GM23248 (cell line): ENCODE data around the gene TJP3. TPM values are rescaled to one million over a fixed set of nuclear protein-coding genes. Genes with fewer than 3 reads are reported as not detected.

ENCODE experiments used
- DNase-seq: peaks from one replicate; pipeline ENCODE4 v3.0.0-alpha.2; 2015
- H2AFZ ChIP-seq: fragments of 200-600 bp; sonication (generic); 2 replicates; pipeline ENCODE4 v1.6.1; 2016; ENCODE audit warnings: antibody characterized with exemption
- H3F3A ChIP-seq: fragments of 200-600 bp; sonication (generic); 2 replicates; pipeline ENCODE4 v1.6.1; 2016; ENCODE audit warnings: mild to moderate bottlenecking, antibody characterized with exemption, mixed run types; ENCODE audit not compliant: insufficient read depth
- H3K27ac ChIP-seq: fragments of 200-600 bp; sonication (generic); 2 replicates; pipeline ENCODE4 v1.5.1; 2016; ENCODE audit warnings: mild to moderate bottlenecking
- H3K27me3 ChIP-seq: fragments of 200-600 bp; sonication (generic); replicated peaks from 2 replicates; pipeline ENCODE4 v1.6.1; 2016; ENCODE audit warnings: mild to moderate bottlenecking; ENCODE audit not compliant: insufficient read depth
- H3K36me3 ChIP-seq: fragments of 200-600 bp; sonication (generic); 2 replicates; pipeline ENCODE4 v1.6.1; 2016; ENCODE audit warnings: low read depth, mild to moderate bottlenecking
- H3K4me1 ChIP-seq: fragments of 200-600 bp; sonication (generic); 2 replicates; pipeline ENCODE4 v1.6.1; 2016; ENCODE audit warnings: mild to moderate bottlenecking; ENCODE audit not compliant: insufficient read depth
- H3K4me2 ChIP-seq: fragments of 200-600 bp; sonication (generic); one replicate; pipeline ENCODE4 v1.6.1; 2016; ENCODE audit warnings: mild to moderate bottlenecking; ENCODE audit not compliant: unreplicated experiment
- H3K4me3 ChIP-seq: fragments of 200-600 bp; sonication (generic); 2 replicates; pipeline ENCODE4 v1.5.1; 2016; ENCODE audit warnings: mild to moderate bottlenecking
- H3K79me2 ChIP-seq: fragments of 200-600 bp; sonication (generic); 2 replicates; pipeline ENCODE4 v1.6.1; 2016; ENCODE audit warnings: mild to moderate bottlenecking; ENCODE audit not compliant: insufficient read depth
- H3K9ac ChIP-seq: fragments of 200-600 bp; sonication (generic); 2 replicates; pipeline ENCODE4 v1.6.1; 2016; ENCODE audit warnings: mild to moderate bottlenecking
- H3K9me2 ChIP-seq: fragments of 200-600 bp; sonication (generic); 2 replicates; pipeline ENCODE4 v1.6.1; 2016; ENCODE audit warnings: mixed run types, mild to moderate bottlenecking, moderate library complexity; ENCODE audit not compliant: insufficient read depth
- H3K9me3 ChIP-seq: fragments of 200-600 bp; sonication (generic); one replicate; pipeline ENCODE4 v1.6.1; 2017; ENCODE audit warnings: low read depth
- H4K20me1 ChIP-seq: fragments of 200-600 bp; sonication (generic); 2 replicates; pipeline ENCODE4 v1.6.0; 2016; ENCODE audit not compliant: insufficient read depth
- EZH2 ChIP-seq: fragments of 200-600 bp; sonication (generic); IDR thresholded peaks from 2 replicates; pipeline ENCODE4 v1.6.1; 2018; ENCODE audit warnings: antibody characterized with exemption, mild to moderate bottlenecking; ENCODE audit not compliant: insufficient read depth, poor library complexity, severe bottlenecking
- EZH2phosphoT487 ChIP-seq: fragments of 200-600 bp; sonication (generic); IDR thresholded peaks from 2 replicates; pipeline ENCODE4 v1.6.1; 2018; ENCODE audit warnings: antibody characterized with exemption, moderate library complexity, mild to moderate bottlenecking, low read depth; ENCODE audit not compliant: insufficient read depth
- WGBS, 2 experiments: methylation state at CpG; one replicate each; pipeline ENCODE4 v1.1.6; 2015 to 2017; ENCODE audit warnings: low lambda C conversion rate in 2 of 2, low coverage in 1 of 2; ENCODE audit errors: missing lambda C conversion rate in 2 of 2; 5-methylcytosine and 5-hydroxymethylcytosine counted together
- in situ Hi-C: fragments of 300-500 bp; cut with MboI; formaldehyde crosslinking; loops from 2 replicates; pipeline ENCODE4 v1.15.0; 2020
- polyA plus RNA-seq: library from polyadenylated mRNA; unstranded; fragments of >200 nt; fragmentation: Nextera tagmentation; extraction: Ambion mirVana; gene quantifications from 2 replicates; pipeline ENCODE4 v1.2.1, GENCODE V29; 2016
- total RNA-seq: library from RNA; depleted of rRNA; stranded (reverse); fragments of >200 nt; shearing (Covaris generic); gene quantifications from 2 replicates; pipeline ENCODE4 v1.2.3, GENCODE V29; 2014

TJP3 gene
- total and polyA plus RNA-seq, 2 experiments from 2014 or later: not detected

DNA sequence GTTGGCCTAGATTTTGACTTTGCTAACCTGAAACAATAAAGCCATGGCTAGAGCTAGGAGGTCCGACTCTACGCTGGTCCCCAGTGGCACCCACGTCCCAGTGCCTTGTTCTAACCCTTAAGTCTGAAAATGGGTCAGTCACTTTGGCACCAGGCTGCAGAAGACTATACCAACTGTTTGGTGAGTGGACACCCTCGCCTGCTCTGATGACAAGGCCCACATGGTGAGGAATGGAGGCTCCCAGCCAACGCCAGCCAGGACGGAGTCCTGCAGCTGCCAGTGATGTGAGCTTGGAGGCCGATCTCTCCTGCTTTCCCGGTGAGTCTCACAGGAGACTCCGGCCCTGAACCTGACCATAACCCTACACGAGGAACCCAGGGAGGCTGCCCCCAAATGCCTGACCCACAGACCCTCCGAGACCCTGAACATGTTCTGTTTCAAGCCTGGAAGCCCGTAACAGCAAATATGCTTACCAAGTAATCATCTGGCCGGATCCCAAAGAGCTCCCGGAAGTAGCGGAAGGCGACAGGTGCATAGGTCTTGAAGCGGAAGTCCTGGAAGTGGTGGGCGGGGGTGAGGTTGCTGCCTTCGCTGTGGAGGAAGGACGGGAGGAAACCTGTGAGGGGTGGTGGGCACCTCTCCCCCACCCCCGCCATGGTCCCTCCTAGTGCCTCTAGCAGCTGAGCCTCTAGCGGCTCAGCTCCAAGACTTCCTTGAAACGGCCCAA is 47.5 kb upstream of the TJP3 start:
- Histone ChIP-seq H3K4me2 (no peak overlapping the region), H3K4me3 (no peak overlapping the region), H2AFZ (no peak overlapping the region), H3K9me2 (no peaks in the 10 kb centered on the region), H3F3A (no peaks in the 10 kb centered on the region), H3K9me3 (no peaks in the 10 kb centered on the region), H4K20me1 (no peaks in the 10 kb centered on the region), H3K9ac (no peak overlapping the region), H3K79me2 (peaks cover 5% of the 10 kb centered on the region; the same call in 1 of the 2 replicates), H3K36me3 (no peaks in the 10 kb centered on the region; the same call in 1 of the 2 replicates), H3K27ac (no peak overlapping the region), H3K27me3 (no peaks in the 10 kb centered on the region), H3K4me1 (peaks cover 5% of the 10 kb centered on the region; the same call in 1 of the 2 replicates)
- in situ Hi-C loops: no loop called here
- WGBS, 2 experiments: 92% methylated on average over 20 to 23 of the region's 23 CpGs
- no peak for DNase-seq
- no peak for TF ChIP-seq EZH2
- TF ChIP-seq EZH2phosphoT487: no peak

DNA sequence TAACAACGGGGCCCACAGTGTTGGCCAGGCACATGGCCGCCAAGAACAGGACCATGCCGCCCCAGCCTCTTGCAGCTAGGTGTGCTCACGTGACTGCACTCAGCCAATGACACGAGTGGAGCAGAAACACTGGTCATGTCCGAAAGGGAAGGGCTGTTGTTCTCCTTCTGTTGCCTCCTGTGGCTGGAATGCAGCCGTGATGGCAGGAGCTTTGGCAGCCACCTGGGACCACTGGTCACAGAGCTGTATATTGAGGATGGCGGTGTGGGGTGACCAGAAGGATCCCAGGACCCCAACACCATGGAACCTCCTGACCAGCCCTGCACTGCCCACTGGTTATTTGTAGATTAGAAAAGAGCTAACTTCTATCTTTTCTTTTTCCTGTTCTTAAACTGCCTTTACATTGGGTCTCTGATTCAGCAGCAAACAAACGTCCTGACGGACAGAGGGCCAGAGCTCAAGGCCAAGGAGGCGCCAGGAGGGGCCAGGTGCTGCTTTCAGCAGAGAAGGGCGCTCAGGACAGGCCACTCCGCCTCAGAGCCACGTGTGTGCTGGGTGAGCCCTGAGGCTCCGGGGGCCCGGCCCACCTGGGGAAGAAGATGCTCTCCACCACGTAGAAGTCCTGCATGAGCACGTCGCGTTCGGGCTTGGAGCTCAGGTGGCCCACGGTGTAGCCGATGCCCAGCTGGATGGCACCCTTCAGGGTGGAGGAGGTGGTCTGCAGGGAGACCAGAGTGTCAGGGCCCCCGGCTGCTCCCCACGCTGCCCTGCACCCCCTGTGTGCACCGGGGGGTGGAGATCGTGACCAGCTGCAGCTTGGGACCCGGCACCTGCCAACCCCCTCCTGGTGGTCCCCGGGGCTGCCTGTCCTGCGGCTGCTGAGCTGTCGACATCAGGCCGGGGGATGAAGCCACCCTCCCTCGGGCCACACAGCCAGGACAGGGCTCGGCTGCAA is 46.6 kb upstream of the TJP3 start:
- TF ChIP-seq EZH2: no peak
- TF ChIP-seq EZH2phosphoT487: no peak
- 97 to 98% methylated on average over 28 to 34 of the region's 34 CpGs for WGBS, 2 experiments
- in situ Hi-C loops: no loop called here

GRCh38 chr19:3663838-3664237 is 44.3 kb upstream of the TJP3 start:
- Histone ChIP-seq H3F3A (no peaks in the 10 kb centered on the region), H3K4me2 (no peak overlapping the region), H2AFZ (no peak overlapping the region), H3K27ac (no peak overlapping the region), H3K36me3 (no peaks in the 10 kb centered on the region), H3K4me1 (no peaks in the 10 kb centered on the region), H3K9me3 (no peaks in the 10 kb centered on the region), H3K27me3 (no peaks in the 10 kb centered on the region), H3K4me3 (no peak overlapping the region), H3K9me2 (no peaks in the 10 kb centered on the region), H3K79me2 (peaks cover 5% of the 10 kb centered on the region; the same call in 1 of the 2 replicates), H4K20me1 (no peaks in the 10 kb centered on the region), H3K9ac (no peak overlapping the region)
- TF ChIP-seq EZH2: no peak
- no peak for TF ChIP-seq EZH2phosphoT487
- WGBS, 2 experiments: 91 to 92% methylated on average over 18 of the region's 18 CpGs
- in situ Hi-C loops: no loop called here
- no peak for DNase-seq

More for the DNA sequence above, 46.6 kb upstream of the TJP3 start:
- Histone ChIP-seq H3K9ac (no peak overlapping the region), H2AFZ (no peak overlapping the region), H3K4me3 (no peak overlapping the region), H3K4me2 (no peak overlapping the region), H4K20me1 (no peaks in the 10 kb centered on the region), H3K4me1 (no peaks in the 10 kb centered on the region), H3K36me3 (no peaks in the 10 kb centered on the region; the same call in 1 of the 2 replicates), H3K9me2 (no peaks in the 10 kb centered on the region), H3K27me3 (no peaks in the 10 kb centered on the region), H3K27ac (no peak overlapping the region), H3K9me3 (no peaks in the 10 kb centered on the region), H3K79me2 (peaks cover 5% of the 10 kb centered on the region; the same call in 1 of the 2 replicates), H3F3A (no peaks in the 10 kb centered on the region)
- DNase-seq: no peak

- Histone ChIP-seq H3K27me3 (no peaks in the 10 kb centered on the region), H3K9me2 (no peaks in the 10 kb centered on the region), H3K9me3 (no peaks in the 10 kb centered on the region), H3K79me2 (peaks cover 9% of the 10 kb centered on the region; the same call in 1 of the 2 replicates), H3K27ac (no peak overlapping the region), H3F3A (no peaks in the 10 kb centered on the region), H2AFZ (no peak overlapping the region), H3K4me2 (no peak overlapping the region), H4K20me1 (no peaks in the 10 kb centered on the region), H3K9ac (no peak overlapping the region), H3K36me3 (no peaks in the 10 kb centered on the region), H3K4me3 (no peak overlapping the region), H3K4me1 (no peaks in the 10 kb centered on the region)
- DNase-seq: no peak
- in situ Hi-C loops: no loop called here
- TF ChIP-seq EZH2 (no peak), EZH2phosphoT487 (no peak)
- 79 to 81% methylated on average over 18 of the region's 19 CpGs for WGBS, 2 experiments
These were observed 43.1 kb upstream of the TJP3 start for GRCh38 chr19:3664879-3665642.
